ENCODE results near the gene RNF157.

RNF157 gene

GRCh38 chr17:76240461-76241203 lies at the start of gene RNF157:
RNF157 (minus strand) TSS chr17:76240493; CDS start chr17:76240240, 253 bp downstream.
- DNase-seq, result peak; percentile 66

- no peak for DNase-seq
Observed at GRCh38 chr17:76281573-76282371, 41.5 kb upstream of the RNF157 start.

GRCh38 chr17:76280650-76281049 lies 40.4 kb upstream of the RNF157 start:
- DNase-seq, result no peak

GRCh38 chr17:76279742-76280287 lies 39.5 kb upstream of the RNF157 start:
- no peak for DNase-seq

GRCh38 chr17:76278952-76279741 lies 38.9 kb upstream of the RNF157 start:
- peak; percentile 87 for DNase-seq

- no peak for DNase-seq
Observed at GRCh38 chr17:76278268-76278908, 38.1 kb upstream of the RNF157 start.

- no peak for DNase-seq
Observed at GRCh38 chr17:76277300-76278267, 37.3 kb upstream of the RNF157 start.

- no peak for DNase-seq
Observed at GRCh38 chr17:76276461-76277299, 36.4 kb upstream of the RNF157 start.

GRCh38 chr17:76276069-76276431 lies 35.8 kb upstream of the RNF157 start:
- no peak for DNase-seq

GRCh38 chr17:76275382-76276068 lies 35.2 kb upstream of the RNF157 start:
- DNase-seq, result no peak

GRCh38 chr17:76274112-76274956 lies 34.0 kb upstream of the RNF157 start:
- DNase-seq, result no peak

- no peak for DNase-seq
Observed at GRCh38 chr17:76273445-76274111, 33.3 kb upstream of the RNF157 start.

- peak; percentile 58 for DNase-seq
Observed at GRCh38 chr17:76272541-76273444, 32.5 kb upstream of the RNF157 start.

- DNase-seq, result peak; percentile 87
Observed at GRCh38 chr17:76271669-76272540, 31.6 kb upstream of the RNF157 start.

- no peak for DNase-seq
Observed at GRCh38 chr17:76270770-76271668, 30.7 kb upstream of the RNF157 start.
